K562 (cell line): ENCODE data around the gene PLIN5.

Source experiments
- ARHGAP35 ChIP-seq: fragments of 450-650 bp; IDR thresholded peaks from 2 replicates; pipeline ENCODE4 v1.6.1; 2018; ENCODE audit not compliant: partially characterized antibody
- TAF1 ChIP-seq: IDR thresholded peaks from 2 replicates; pipeline ENCODE4 v1.6.1; 2011; ENCODE audit warnings: mild to moderate bottlenecking, low read length, moderate library complexity; ENCODE audit not compliant: insufficient read depth, control insufficient read depth, severe bottlenecking; ENCODE audit errors: extremely low read depth
- ZNF121 ChIP-seq: sonication (generic); formaldehyde crosslinking; conservative IDR thresholded peaks from 2 replicates; pipeline ENCODE4 v1.8.0; 2022; ENCODE audit warnings: missing genetic modification reagents
- ZNF143 ChIP-seq: sonication (generic); formaldehyde crosslinking; IDR thresholded peaks from 2 replicates; pipeline ENCODE4 v1.9.0; 2022; ENCODE audit warnings: mild to moderate bottlenecking, missing genetic modification reagents
- TF ChIP-seq, protein P1 (sequence below): fragments of 450-650 bp; formaldehyde crosslinking; IDR thresholded peaks from 2 replicates; pipeline ENCODE4 v1.4.0; 2022; ENCODE audit warnings: missing genetic modification characterization

DNA sequence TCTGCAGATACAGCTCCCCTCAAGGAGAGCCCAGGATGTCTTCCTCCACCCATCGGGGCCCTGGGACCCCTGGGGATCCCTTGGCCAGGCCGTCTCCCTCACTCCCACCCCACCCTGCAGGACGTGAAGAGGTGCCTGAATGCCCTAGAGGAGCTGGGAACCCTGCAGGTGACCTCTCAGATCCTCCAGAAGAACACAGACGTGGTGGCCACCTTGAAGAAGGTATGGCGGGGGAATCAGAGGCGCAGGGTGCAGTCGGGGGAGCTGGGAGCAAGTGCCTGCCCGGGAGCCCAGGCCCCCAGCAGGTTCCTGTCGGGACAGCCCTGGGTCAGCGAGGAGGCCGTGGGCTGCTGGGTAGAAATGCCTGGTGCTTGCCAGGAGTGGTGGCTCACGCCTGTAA, 36.3 kb downstream of the PLIN5 start:
- TF ChIP-seq, protein P1, sequence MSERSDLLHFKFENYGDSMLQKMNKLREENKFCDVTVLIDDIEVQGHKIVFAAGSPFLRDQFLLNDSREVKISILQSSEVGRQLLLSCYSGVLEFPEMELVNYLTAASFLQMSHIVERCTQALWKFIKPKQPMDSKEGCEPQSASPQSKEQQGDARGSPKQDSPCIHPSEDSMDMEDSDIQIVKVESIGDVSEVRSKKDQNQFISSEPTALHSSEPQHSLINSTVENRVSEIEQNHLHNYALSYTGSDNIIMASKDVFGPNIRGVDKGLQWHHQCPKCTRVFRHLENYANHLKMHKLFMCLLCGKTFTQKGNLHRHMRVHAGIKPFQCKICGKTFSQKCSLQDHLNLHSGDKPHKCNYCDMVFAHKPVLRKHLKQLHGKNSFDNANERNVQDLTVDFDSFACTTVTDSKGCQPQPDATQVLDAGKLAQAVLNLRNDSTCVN (CRISPR knock-in tag) = no peak
- no peak for TF ChIP-seq TAF1
- TF ChIP-seq ARHGAP35 = no peak
- TF ChIP-seq ZNF121 (CRISPR knock-in tag) = no peak
- TF ChIP-seq ZNF143 (CRISPR knock-in tag) = no peak
